Fibroblast of lung (primary cell): ENCODE data around the gene FCAR.

Source experiments
- CTCF ChIP-seq, 2 donors: IDR thresholded peaks in 1 of 2; conservative IDR thresholded peaks in 1 of 2; 1 replicate in 1 of 2; 2 replicates in 1 of 2; pipeline ENCODE4 v1.5.1; 2011 to 2012; ENCODE audit warnings: low read length in 2 of 2, control low read depth in 1 of 2, inconsistent platforms in 1 of 2, low read depth in 1 of 2, mild to moderate bottlenecking in 1 of 2
- EZH2 ChIP-seq: IDR thresholded peaks from 2 replicates; pipeline ENCODE4 v1.5.1; 2012; ENCODE audit warnings: low read length, control low read depth, mild to moderate bottlenecking; ENCODE audit errors: missing control alignments

- TF ChIP-seq CTCF (conservative IDR thresholded peaks at IDR 0.05 in 1 of 2, IDR thresholded peaks at IDR 0.05 in 1 of 2; ENCODE audit: low read depth in 1 of 2, low read length in 2 of 2) (no peak), EZH2 (no peak)
Observed at GRCh38 chr19:54873990-54874389, at the start of gene FCAR.
